GM13976 (cell line): Measurements from ENCODE around the gene WIZ.
"Not testable (repeated sequence)": the region's sequence is repeated elsewhere in the genome, so short reads cannot be mapped to it uniquely, and the experiment has no call there.

Experiments used
- DNase-seq: peaks from one replicate; pipeline ENCODE4 v3.0.0; 2012; ENCODE audit warnings: low spot score
- in situ Hi-C: fragments of 300-500 bp; cut with MboI; formaldehyde crosslinking; loops from one replicate; pipeline ENCODE4 v1.12.0; 2022; ENCODE audit warnings: low sequenced_read_pairs, mixed read lengths, inconsistent platforms; ENCODE audit not compliant: unreplicated experiment
- TF ChIP-seq, protein P1 (sequence below): IDR thresholded peaks from 2 replicates; pipeline ENCODE4 v1.5.1; 2012; ENCODE audit warnings: borderline replicate concordance, mild to moderate bottlenecking; ENCODE audit not compliant: insufficient read depth; ENCODE audit errors: extremely low read depth, missing control alignments, control extremely low read depth

WIZ gene

DNA sequence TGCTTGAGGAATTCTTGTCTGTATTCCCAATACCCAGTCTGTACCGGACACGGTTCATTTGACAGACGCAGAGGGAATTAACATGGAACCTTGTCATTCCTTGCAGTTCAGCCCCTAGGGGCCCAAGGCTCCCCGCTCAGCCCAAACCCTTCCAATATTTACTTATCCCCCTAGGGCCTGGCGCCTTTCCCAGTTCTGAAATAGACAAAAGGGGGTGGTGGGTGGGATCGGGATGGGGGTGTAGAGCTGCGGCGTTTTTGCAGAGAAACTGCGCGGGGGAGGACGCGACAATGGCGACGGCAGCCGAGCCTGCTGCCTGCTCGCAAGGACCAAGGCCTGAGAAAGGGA lies 31.6 kb downstream of the WIZ start:
- in situ Hi-C loops, result no loop called here
- no peak for DNase-seq
- TF ChIP-seq, protein P1, sequence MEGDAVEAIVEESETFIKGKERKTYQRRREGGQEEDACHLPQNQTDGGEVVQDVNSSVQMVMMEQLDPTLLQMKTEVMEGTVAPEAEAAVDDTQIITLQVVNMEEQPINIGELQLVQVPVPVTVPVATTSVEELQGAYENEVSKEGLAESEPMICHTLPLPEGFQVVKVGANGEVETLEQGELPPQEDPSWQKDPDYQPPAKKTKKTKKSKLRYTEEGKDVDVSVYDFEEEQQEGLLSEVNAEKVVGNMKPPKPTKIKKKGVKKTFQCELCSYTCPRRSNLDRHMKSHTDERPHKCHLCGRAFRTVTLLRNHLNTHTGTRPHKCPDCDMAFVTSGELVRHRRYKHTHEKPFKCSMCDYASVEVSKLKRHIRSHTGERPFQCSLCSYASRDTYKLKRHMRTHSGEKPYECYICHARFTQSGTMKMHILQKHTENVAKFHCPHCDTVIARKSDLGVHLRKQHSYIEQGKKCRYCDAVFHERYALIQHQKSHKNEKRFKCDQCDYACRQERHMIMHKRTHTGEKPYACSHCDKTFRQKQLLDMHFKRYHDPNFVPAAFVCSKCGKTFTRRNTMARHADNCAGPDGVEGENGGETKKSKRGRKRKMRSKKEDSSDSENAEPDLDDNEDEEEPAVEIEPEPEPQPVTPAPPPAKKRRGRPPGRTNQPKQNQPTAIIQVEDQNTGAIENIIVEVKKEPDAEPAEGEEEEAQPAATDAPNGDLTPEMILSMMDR, result no peak

DNA sequence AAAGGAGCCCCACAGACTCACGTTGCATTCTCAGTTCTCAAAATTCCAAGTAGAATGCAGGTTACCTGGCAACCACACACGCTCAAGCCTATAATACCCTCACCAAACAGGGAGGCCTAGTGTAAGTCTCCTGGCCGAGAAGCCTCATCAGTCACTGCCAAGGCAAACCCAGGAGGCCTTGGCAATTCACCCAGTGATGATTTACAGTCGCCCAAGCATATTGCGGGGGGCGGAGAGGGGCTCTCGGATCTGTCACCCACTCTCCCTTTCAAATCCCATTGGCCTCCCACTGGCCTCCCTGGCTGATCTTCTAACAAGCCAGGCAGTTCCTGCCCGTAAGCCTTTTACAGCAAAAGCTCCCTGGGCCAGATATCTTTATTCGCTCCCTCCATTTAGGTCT lies 32.1 kb downstream of the WIZ start:
- in situ Hi-C loops, result no loop called here
- DNase-seq, result no peak
- TF ChIP-seq, protein P1, result no peak

- TF ChIP-seq, protein P1, result no peak
- in situ Hi-C loops, result no loop called here
- no peak for DNase-seq
These were observed 36.9 kb downstream of the WIZ start for GRCh38 chr19:15412832-15413231.

DNA sequence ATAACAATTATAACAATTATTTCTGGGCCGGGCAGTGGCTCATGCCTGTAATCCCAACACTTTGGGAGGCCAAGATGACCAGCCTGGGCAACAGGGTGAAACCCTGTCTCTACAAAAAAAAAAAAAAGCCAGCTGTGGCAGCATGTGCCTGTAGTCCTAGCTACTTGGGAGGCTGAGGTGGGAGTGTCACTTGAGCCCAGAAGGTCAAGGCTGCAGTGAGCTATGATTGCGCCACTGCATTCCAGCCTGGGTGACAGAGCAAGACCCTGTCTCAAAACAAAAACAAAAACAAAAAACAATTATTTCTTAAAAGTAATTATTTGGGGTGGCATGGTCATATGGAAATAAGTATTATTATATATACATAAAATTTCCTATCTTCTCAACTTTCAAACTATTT lies 38.4 kb downstream of the WIZ start:
- DNase-seq, in situ Hi-C loops: not testable (repeated sequence)

GRCh38 chr19:15404780-15405211 lies 45.0 kb downstream of the WIZ start:
- in situ Hi-C loops, result no loop called here
- no peak for DNase-seq
- TF ChIP-seq, protein P1, result no peak

DNA sequence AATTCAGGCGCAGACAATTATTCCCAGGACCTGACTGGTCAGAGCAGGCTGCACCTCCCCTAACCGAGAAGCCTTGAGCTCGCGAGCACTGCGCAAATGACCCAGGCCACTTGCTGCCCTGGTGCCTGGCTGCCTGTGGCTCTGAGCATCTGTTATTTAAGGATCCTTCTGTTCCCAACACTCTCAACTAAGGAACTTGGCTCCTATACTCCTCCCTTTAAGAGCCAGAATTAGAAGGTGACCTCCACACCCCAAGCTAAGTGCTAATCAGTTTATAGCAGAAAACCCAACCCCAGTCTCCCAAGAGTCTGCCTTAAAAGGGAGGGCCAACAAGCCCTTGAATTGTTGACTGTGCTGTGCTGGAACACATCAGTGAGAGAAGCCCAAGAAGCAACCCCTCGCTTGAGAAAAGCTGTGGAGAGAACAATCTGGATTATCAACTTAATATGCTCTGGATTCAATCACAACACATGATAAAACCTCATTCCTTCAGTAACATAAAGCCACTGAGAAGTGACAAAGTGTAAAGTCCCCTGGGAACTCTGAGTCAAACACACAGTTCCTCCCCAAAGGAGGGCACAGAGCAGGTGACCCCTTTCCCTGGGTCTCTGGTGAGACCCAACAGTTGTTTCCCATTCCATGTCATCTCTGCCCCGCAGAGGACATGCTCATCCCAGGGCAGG lies 45.5 kb downstream of the WIZ start:
- DNase-seq, result no peak
- in situ Hi-C loops, result no loop called here
- TF ChIP-seq, protein P1, result no peak

GRCh38 chr19:15403151-15403531 lies 46.6 kb downstream of the WIZ start:
- DNase-seq, result no peak
- in situ Hi-C loops, result no loop called here
- TF ChIP-seq, protein P1, result no peak
